Islet precursor cell (in vitro differentiated cells): ENCODE data around the gene CBX8.

Source experiments
- DNase-seq: peaks from one replicate; pipeline ENCODE4 v3.0.0-alpha.2; 2018

The CBX8 gene

DNA sequence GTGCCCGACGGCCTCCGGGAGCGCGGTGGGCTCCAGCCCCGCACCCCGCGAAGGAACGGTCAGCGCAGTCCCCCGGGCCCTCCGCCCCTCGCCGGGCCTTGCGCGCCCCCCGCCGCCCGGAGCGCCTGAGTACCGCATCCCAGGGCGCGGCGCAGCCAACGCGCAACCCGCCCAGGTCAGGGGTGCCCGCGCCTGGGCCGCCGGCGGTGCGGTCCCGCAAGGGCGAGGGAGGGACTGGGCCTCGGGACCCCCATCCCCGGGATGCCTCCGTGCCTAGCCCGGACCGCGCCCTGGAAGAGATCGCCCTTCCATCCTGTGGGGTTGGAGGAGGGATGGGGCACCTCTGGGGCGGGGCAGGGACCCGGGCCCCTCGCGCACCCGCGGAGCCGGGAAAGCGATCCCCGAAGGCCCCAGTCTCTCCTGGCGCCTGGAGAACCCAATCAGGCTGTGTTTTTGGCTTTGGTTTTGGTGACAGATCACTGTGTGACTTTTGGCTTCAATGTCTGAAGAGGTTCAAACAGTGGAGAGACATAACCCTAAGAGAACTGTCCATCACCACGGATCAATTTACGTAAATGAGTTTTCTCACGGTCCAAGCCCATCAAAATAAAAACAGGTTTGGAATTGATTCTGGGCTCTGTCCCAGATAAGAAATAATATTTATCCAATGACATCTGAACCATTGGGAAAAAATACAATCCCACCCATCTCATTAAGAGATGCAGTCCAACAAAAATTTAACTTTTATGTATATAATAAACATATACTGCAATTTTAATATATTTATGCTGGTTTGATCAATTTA is 48.4 kb downstream of the CBX8 start:
- DNase-seq: no peak

DNA sequence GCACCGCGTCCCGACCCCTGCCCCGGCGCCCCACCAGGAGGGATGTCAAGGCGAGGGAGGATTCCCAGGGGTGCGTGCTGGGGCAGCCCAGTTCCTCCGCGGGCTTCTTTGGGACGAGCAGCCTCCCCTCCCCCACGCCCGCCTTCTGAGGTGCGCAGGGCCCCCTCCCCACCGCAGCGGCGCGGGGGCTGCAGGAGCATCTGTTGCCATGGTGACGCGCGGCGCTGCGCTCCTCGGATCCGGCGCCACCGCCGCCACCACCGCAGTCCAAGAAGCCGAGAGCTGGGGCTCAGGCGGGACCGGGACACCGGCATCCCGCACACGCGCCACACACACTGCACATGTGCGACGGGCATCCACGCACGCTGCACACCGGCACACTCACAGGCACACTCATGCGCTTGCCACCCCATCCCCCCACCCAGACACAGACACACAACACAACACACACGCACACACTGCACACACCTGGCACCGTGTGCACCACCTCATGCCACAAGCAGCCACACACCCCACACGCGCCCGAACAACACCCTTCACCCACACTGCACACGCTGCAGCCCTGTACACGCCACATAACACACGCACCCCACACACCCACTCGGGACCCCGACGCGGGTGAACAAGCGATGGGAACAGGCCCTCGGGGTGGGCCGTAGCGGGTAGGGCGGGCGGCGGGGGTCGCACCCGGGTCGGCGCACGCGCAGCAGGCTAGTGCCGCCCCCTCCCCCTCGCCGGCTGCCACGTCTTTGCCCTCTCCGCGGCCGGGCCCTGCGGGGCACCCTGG is 49.2 kb downstream of the CBX8 start:
- no peak for DNase-seq

DNA sequence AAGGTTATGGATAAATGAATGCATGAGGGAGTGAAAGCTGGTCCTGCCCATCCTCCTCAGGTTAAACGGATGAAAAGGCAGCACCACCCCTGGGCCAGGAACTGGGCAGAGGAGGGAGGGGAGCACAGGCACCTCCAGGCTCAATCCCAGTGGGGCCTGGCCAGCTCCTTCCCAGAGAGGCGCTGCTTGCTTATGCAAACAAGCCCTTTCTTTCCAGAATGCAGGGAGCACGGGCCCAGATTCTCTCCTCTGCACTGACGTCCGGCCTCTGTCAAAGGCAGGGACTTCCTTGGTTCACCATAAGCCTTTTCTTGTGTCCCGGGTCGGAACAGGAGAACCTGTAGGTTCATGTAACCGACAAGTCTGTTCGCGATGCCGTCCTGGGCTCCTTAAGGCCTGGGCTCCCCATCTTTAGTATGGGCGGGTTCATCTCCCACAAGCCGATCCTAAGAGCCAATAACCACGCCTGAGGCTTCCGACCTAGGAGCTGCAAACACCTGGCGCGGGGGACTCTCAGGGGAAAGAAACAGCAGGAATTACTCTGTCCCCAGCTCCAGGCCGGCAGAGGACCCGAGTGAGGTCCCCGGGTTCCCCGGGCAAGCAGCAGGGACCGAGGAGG is 49.9 kb downstream of the CBX8 start:
- DNase-seq: no peak

DNA sequence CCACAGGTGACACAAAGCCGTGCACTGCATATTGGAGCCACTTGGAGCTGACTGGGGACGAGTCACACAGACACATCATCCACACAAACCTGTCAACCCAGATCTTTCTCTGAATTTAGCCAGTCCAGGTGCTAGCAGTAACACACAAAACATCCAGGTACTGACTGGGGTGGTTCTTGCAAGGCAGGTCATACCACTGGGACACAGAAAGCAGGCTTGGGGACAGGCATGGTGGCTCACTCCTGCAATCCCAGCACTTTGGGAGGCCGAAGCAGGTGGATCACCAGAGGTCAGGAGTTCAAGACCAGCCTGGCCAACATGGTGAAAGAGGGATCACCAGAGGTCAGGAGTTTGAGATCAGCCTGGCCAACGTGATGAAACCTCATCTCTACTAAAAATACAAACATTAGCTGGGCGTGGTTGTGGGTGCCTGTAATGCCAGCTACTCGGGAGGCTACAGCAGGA is 51.2 kb downstream of the CBX8 start:
- DNase-seq: no peak

DNA sequence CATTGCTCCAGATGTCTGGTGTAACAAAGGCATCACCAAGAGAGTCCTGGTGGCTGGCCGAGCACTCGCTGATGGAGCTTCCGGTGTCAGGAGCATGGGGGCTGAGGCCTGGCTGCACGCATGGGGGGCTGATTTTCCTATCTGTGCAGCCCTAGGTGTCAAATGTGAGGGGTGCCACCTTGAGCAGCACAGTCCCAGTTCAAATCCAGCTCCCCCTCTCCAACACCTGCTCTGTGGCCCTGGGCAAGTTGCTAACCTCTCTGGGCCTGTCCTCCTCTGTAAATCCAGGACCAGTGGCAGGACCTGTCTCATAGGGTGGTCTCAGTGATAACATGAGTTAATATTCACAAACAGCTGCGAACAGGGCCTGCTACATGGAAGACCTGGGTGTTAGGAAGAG is 53.3 kb downstream of the CBX8 start:
- DNase-seq: no peak

DNA sequence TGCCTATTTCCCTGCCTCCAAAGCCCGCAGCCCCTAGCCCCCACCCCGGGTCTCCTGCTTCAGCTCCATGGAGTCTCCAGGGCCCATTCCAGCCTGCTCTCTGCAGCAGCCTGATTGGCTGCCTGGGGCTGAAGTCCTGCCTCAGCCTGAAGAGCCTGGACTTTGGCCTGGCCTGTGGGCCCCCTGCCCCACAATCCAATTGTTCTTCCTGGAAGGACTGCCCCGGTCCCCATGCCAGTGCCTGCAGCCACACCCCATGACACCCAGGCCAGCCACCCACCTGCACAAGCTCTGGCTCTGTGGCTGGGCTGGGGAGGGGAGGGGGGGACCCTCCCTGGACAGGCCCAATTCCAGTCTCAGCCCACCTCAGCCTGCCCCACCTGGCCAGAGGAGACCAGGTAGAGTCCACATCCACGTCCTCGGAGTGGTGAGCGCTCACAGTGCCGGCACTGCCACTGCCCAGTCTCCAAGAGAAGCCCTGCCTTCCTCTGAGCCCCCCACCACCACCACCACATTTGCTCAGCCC is 53.9 kb downstream of the CBX8 start:
- DNase-seq: no peak

DNA sequence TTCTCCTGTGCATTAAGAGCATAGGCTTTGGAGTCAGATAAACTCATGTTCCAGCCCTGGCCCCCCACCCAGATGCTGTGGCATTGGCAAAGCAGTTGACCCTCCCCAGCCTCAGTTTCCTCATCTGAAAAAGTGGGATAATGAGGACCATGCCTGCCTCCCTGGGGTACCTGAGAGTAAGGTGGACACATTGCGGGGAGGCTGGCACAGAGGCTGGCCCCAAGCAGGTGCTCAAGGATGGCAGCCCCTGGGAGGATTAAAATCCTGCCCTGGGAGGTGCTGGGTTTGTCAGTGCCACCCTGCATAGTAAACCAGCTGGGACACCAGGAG is 54.3 kb downstream of the CBX8 start:
- no peak for DNase-seq
